NCI-H1048 (cell line): Measurements from ENCODE around the gene ANKRD10.
"Not testable (repeated sequence)": the region's sequence is repeated elsewhere in the genome, so short reads cannot be mapped to it uniquely, and the experiment has no call there.

ENCODE experiments used
- DNase-seq: peaks from one replicate; lab custom pipeline; 2025; lab: John Stamatoyannopoulos, UW

ANKRD10 gene

DNA sequence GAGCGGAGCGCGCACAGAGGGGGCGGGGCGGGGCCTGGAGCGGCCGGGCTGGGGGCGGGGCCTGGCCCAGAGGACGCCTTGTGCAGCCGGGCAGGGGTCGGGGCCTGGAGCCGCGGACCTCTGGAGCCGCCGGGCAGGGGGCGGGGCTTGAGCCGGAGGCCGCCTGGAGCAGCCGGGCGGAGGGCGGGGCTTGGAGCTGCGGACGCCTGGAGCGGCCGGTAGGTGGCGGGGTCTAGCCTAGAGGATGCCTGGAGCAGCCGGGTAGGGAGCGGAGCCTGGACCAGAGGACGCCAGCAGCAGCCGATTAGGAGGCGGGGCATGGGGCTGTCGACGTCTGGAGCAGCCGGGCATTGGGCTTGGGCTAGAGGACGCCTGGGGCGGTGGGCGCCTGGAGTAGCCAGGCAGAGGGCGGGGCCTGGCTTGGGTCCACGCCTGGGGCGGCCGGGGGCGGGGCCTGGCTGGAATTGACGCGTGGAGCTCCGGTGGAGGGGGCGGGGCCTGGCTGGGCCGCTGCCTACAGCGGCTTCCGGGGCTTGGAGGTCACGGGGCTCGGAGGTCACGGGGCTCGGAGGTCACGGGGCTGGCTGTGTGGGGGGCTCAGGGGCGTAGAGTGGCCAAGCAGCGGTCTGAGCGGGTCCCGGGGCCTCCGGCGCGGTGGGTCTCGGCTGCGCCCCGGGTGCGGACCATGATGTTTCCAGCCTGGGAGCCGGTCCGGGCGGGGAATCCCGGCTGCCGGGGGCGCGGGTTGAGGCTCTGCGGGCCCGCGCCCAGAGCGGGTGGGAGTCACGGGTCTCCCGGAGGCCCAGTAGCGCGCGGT, at the start of gene ANKRD10:
ANKRD10 (minus strand) TSS at position 13 of the 817 bp plus-strand sequence. CDS start 135 bp downstream, outside the sequence.
- peak; percentile 87 for DNase-seq

- DNase-seq = no peak
Measured at GRCh38 chr13:110964229-110965037, 49.6 kb upstream of the ANKRD10 start.

GRCh38 chr13:110963554-110963970, 48.7 kb upstream of the ANKRD10 start:
- DNase-seq = no peak

GRCh38 chr13:110961959-110962358, 47.1 kb upstream of the ANKRD10 start:
- no peak for DNase-seq

- DNase-seq = no peak
Measured at GRCh38 chr13:110960204-110960603, 45.3 kb upstream of the ANKRD10 start.

- DNase-seq = no peak
Measured at GRCh38 chr13:110957931-110958330, 43.1 kb upstream of the ANKRD10 start.

DNA sequence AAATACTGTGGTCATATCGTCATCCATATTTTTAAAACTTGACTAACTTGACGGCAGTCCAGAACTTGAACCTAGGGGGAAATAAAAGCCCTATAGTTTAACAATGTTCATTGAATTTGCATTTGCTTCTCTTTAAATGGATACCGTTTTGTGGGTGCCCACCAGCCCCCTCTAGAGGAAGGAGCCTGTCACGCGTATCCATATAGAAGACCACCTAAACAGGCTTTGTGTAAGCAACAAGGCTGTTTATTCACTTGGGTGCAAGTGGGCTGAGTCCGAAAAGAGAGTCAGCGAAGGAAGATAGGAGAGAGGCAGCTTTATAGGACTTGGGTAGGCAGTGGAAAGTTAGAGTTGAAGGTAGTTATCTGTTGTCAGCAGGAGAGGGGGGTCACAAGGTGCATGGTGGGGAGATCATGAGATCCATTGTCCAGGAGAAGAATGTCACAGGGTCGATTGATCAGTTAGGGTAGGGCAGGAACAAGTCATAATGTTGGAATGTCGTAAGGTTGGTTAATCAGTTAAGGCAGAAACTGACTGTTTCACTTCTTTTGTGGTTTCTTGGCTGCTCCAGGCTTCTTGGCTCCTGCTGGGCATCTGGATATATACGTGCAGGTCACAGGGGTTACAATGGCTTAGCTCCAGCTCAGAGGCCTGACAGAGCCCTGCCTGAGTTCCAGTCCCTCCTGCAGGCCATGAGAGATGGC, 42.5 kb upstream of the ANKRD10 start:
- DNase-seq = no peak

DNA sequence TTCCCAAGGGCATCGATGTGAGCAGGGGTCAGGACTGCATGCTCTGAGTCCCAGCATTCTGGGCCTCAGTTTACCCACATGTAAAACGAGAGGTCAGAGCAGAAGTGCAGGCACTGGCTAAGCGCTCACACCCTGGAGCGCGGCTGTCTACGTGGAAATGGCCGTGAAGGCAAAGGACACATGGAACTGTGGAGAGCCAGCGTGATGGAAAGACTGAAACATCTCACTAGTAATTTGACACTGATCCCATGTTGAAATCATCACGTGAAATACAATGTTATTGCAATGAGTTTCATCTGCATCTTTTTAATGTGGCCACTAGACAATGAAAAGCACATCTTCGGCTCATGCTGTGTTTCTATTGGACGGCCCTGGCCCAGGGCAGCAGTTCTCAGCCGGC, 41.3 kb upstream of the ANKRD10 start:
- not testable (repeated sequence) for DNase-seq

DNA sequence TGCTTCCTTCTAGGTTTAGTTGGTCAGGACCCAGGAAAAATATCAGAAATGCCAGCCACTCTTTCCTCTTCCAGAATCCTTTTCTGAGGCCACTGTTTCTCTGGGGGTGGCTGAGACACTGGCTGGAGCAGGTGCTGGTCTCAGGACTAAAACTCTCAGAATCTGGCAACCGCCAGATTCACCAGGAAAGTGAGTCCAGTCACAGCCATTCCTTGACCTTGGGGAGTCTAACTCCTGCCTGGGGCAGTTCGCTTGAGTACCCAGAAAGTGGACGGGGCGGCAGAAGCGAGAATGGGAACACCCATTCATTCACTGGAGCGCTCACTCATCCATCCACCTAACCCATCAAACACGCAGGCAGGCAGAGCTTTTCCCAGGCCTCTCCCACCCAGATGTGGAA, 40.7 kb upstream of the ANKRD10 start:
- not testable (repeated sequence) for DNase-seq

GRCh38 chr13:110955072-110955503, 40.2 kb upstream of the ANKRD10 start:
- DNase-seq = not testable (repeated sequence)

- DNase-seq = not testable (repeated sequence)
Measured at GRCh38 chr13:110954533-110954920, 39.7 kb upstream of the ANKRD10 start.

GRCh38 chr13:110953833-110954532, 39.1 kb upstream of the ANKRD10 start:
- DNase-seq = no peak

DNA sequence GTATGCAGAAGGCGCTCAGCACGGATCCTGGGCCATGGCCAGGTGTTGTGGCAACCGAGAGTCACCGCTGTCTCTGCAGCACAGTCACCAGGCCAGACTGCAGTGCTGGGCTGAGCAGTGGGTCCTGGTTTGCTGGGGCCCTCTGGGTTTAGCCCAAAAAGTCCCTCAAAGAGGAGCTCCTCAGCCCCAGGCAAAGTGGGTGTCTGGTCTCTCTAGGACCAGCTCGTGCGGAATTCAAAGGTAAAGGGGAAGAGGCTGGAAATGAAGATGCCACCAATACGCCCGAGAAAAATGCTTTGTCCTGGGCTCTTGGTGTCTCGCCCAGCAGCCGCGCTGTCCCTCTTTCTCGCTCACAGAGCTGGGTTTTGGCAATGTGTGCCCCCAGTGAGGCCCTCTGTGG, 38.5 kb upstream of the ANKRD10 start:
- DNase-seq = no peak

DNA sequence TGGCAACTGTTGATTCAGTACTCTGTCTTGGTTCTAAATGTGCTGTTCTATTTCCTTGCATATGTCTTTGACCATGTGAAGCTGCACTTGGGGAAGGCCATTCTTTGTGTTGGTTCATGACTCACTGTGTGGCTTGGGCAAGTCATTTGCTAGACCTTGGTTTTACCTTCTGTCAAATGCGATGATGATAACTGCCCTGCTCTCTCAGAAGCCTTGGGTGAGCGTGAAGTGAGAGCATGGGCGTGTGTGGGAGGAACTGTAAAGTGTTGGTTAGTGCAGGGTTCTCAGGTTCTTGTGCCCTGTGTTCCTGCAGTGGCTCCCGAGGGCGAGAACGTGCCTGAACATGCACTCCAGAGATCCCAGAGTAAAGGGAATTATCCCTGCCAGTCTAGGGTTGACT, 37.3 kb upstream of the ANKRD10 start:
- not testable (repeated sequence) for DNase-seq

GRCh38 chr13:110950819-110951570, 36.1 kb upstream of the ANKRD10 start:
- no peak for DNase-seq

- no peak for DNase-seq
Measured at GRCh38 chr13:110950356-110950755, 35.5 kb upstream of the ANKRD10 start.

GRCh38 chr13:110949628-110950027, 34.8 kb upstream of the ANKRD10 start:
- no peak for DNase-seq

DNA sequence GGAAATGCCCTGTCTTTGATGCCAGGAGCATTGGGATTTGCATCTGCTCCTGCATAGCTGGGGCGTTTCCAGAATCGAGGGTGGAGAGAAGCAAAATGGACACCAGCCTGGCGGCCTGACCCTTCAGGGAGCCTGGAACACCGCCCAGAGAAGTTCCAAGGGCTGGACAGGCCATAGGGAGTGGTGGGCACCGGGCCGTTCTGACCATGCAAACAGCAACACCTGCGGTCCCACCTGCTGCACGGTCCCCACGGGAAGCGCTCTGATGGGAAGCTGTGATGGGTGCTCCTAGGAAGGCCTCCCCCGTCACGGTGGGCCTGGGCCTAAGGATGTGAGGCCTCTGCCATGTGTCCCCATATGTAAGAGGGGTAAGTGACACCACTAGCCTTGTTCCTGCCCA, 34.2 kb upstream of the ANKRD10 start:
- DNase-seq = no peak

GRCh38 chr13:110947338-110947737, 32.5 kb upstream of the ANKRD10 start:
- not testable (repeated sequence) for DNase-seq

DNA sequence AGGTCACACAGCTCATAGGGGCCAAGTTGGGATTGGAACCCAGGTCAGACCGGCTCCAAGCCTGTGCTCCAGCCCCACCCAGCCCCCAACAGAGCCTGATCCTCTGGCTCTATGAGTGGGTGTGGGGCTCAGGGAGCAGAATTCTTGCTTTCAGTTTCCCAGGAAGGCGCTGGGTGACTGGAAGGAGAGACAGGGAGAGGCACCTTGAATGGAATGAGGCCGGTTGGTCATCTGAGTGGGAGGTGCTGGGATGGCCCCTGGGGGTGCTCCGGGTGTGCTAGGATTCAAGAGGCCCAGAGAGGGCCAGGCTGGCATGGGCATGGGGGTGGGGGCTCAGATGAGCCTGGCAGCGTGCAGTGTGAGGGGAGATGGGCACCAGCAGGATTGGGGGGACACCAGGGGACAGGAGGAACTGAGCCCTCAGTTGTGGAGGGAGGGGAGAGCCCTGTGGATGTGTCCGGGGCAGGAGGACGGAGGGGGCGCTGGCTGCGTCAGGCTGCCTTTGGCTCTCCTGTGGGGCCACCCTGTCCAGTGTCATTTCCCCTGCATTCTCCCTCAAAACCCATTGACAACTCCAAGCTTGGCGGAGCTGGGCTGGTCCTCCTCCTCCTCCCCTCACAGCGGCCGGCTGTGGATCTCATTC, 31.2 kb upstream of the ANKRD10 start:
- DNase-seq = no peak
